Loucy (cell line): Measurements from ENCODE around the gene WDPCP.

ENCODE experiments used
- H2AFZ ChIP-seq: fragments of 200-600 bp; sonication (generic); 2 replicates; pipeline ENCODE4 v1.6.0; 2016; ENCODE audit warnings: antibody characterized with exemption, mild to moderate bottlenecking, low read length, moderate library complexity
- H3F3A ChIP-seq: fragments of 200-600 bp; 2 replicates; pipeline ENCODE4 v1.6.0; 2016; ENCODE audit warnings: antibody characterized with exemption, low read depth, mild to moderate bottlenecking
- H3K27me3 ChIP-seq: fragments of 200-600 bp; sonication (generic); 2 replicates; pipeline ENCODE4 v1.6.1; 2014; ENCODE audit warnings: low read length, mild to moderate bottlenecking; ENCODE audit not compliant: insufficient read depth, poor library complexity, severe bottlenecking
- H3K36me3 ChIP-seq: fragments of 200-600 bp; sonication (generic); 2 replicates; pipeline ENCODE4 v1.6.1; 2016; ENCODE audit warnings: low read length; ENCODE audit not compliant: insufficient read depth
- H3K4me1 ChIP-seq: fragments of 200-600 bp; sonication (generic); 2 replicates; pipeline ENCODE4 v1.5.1; 2014; ENCODE audit warnings: low read length, mild to moderate bottlenecking; ENCODE audit not compliant: insufficient read depth, poor library complexity, severe bottlenecking
- H3K4me2 ChIP-seq: fragments of 200-600 bp; sonication (generic); 2 replicates; pipeline ENCODE4 v1.6.0; 2014; ENCODE audit warnings: antibody characterized with exemption, low read length, low read depth, mild to moderate bottlenecking; ENCODE audit not compliant: poor library complexity, severe bottlenecking
- H3K4me3 ChIP-seq: fragments of 200-600 bp; sonication (generic); 2 replicates; pipeline ENCODE4 v1.5.1; 2014; ENCODE audit warnings: low read length, mild to moderate bottlenecking, mixed read lengths; ENCODE audit not compliant: poor library complexity, severe bottlenecking
- H3K79me2 ChIP-seq: fragments of 200-600 bp; sonication (generic); 2 replicates; pipeline ENCODE4 v1.6.1; 2014; ENCODE audit warnings: low read length; ENCODE audit not compliant: insufficient read depth
- H3K9ac ChIP-seq: fragments of 200-600 bp; sonication (generic); 2 replicates; pipeline ENCODE4 v1.6.0; 2014; ENCODE audit warnings: mild to moderate bottlenecking, low read depth, low read length, moderate library complexity; ENCODE audit not compliant: poor library complexity, severe bottlenecking
- H3K9me2 ChIP-seq: fragments of 200-600 bp; sonication (generic); replicated peaks from 2 replicates; pipeline ENCODE4 v1.6.1; 2016; ENCODE audit warnings: low read depth, low read length, mixed read lengths
- H3K9me3 ChIP-seq: fragments of 200-600 bp; sonication (generic); 2 replicates; pipeline ENCODE4 v1.6.1; 2014; ENCODE audit warnings: mild to moderate bottlenecking, antibody characterized with exemption, low read length, low read depth; ENCODE audit not compliant: insufficient read depth
- H4K20me1 ChIP-seq: fragments of 200-600 bp; sonication (generic); 2 replicates; pipeline ENCODE4 v1.6.0; 2014; ENCODE audit warnings: antibody characterized with exemption, low read length, mild to moderate bottlenecking; ENCODE audit not compliant: insufficient read depth, poor library complexity, severe bottlenecking
- CTCF ChIP-seq: fragments of 200-600 bp; sonication (generic); conservative IDR thresholded peaks from 2 replicates; pipeline ENCODE4 v1.5.1; 2014; ENCODE audit warnings: mild to moderate bottlenecking, antibody characterized with exemption, low read length
- EZH2phosphoT487 ChIP-seq: fragments of 200-600 bp; IDR thresholded peaks from 2 replicates; pipeline ENCODE4 v1.6.1; 2018; ENCODE audit warnings: antibody characterized with exemption, mild to moderate bottlenecking, moderate library complexity, borderline replicate concordance

Gene WDPCP

GRCh38 chr2:63619328-63619727 is 31.1 kb upstream of the WDPCP start:
- H3K9me3 ChIP-seq = no peaks in the 10 kb centered on the region
- no peaks in the 10 kb centered on the region for H3K27me3 ChIP-seq
- H3K4me1 ChIP-seq = peaks cover 3% of the 10 kb centered on the region
- TF ChIP-seq CTCF = no peak
- no peak for TF ChIP-seq EZH2phosphoT487
- H3K4me2 ChIP-seq = no peak overlapping the region
- no peaks in the 10 kb centered on the region for H3K9me2 ChIP-seq
- no peak overlapping the region for H2AFZ ChIP-seq
- H4K20me1 ChIP-seq = no peaks in the 10 kb centered on the region
- H3K36me3 ChIP-seq = no peaks in the 10 kb centered on the region
- H3K9ac ChIP-seq = no peak overlapping the region
- H3K79me2 ChIP-seq = no peaks in the 10 kb centered on the region
- no peaks in the 10 kb centered on the region for H3F3A ChIP-seq
- H3K4me3 ChIP-seq = no peak overlapping the region

GRCh38 chr2:63617366-63617765 is 29.1 kb upstream of the WDPCP start:
- no peaks in the 10 kb centered on the region for H3K27me3 ChIP-seq
- no peaks in the 10 kb centered on the region for H3K79me2 ChIP-seq
- no peaks in the 10 kb centered on the region for H4K20me1 ChIP-seq
- H3K36me3 ChIP-seq = no peaks in the 10 kb centered on the region
- no peaks in the 10 kb centered on the region for H3K9me3 ChIP-seq
- H3K4me3 ChIP-seq = no peak overlapping the region
- H3K9ac ChIP-seq = no peak overlapping the region
- no peak overlapping the region for H2AFZ ChIP-seq
- H3F3A ChIP-seq = no peaks in the 10 kb centered on the region
- peaks cover 3% of the 10 kb centered on the region for H3K4me1 ChIP-seq
- TF ChIP-seq CTCF (no peak), EZH2phosphoT487 (no peak)
- no peaks in the 10 kb centered on the region for H3K9me2 ChIP-seq
- no peak overlapping the region for H3K4me2 ChIP-seq

GRCh38 chr2:63614983-63615945 is 27.0 kb upstream of the WDPCP start:
- Histone ChIP-seq H3F3A (no peaks in the 10 kb centered on the region), H3K4me2 (no peak overlapping the region), H4K20me1 (no peaks in the 10 kb centered on the region), H3K9me3 (no peaks in the 10 kb centered on the region), H3K27me3 (no peaks in the 10 kb centered on the region), H3K9me2 (no peaks in the 10 kb centered on the region), H2AFZ (0 out of 2 replicates have a peak overlapping the region, but pooled peaks have one; percentile 27), H3K9ac (no peak overlapping the region), H3K36me3 (no peaks in the 10 kb centered on the region), H3K79me2 (no peaks in the 10 kb centered on the region), H3K4me1 (peaks cover 3% of the 10 kb centered on the region), H3K4me3 (no peak overlapping the region)
- no peak for TF ChIP-seq EZH2phosphoT487
- TF ChIP-seq CTCF = no peak
